Tongue (tissue), 2 donors: Measurements from ENCODE around the gene PAK6. TPM values are rescaled to one million over a fixed set of nuclear protein-coding genes. Genes with fewer than 3 reads are reported as not detected.

Experiments
- DNase-seq: peaks from one replicate; pipeline ENCODE4 v3.0.0-alpha.2; 2015
- total RNA-seq: library from RNA; depleted of rRNA; stranded (reverse); fragments of >200 nt; gene quantifications from one replicate; pipeline ENCODE4 v1.2.3, GENCODE V29; 2014

Gene PAK6
- total RNA-seq, 1 donor from 2014 or later, result 2.5 TPM

DNA sequence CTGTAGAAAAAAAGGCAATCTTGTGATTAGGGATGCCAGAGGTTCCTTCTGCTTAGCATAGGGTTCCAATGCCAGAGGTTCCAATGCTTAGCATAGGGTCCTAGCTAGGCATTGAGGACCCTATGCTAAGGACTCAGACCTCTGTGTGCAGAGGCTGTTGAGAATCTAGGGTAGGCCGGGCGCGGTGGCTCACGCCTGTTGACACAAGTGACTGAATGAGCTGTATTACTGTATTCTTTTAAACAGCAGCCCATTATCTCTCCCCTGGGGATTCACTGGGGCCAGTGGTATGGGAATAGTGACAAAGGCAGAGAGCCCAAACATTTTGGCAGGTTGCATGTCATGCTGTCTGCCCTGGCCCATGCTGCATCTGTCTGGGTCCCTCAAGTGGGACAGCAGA lies 16.2 kb downstream of the PAK6 start:
- DNase-seq, result no peak

DNA sequence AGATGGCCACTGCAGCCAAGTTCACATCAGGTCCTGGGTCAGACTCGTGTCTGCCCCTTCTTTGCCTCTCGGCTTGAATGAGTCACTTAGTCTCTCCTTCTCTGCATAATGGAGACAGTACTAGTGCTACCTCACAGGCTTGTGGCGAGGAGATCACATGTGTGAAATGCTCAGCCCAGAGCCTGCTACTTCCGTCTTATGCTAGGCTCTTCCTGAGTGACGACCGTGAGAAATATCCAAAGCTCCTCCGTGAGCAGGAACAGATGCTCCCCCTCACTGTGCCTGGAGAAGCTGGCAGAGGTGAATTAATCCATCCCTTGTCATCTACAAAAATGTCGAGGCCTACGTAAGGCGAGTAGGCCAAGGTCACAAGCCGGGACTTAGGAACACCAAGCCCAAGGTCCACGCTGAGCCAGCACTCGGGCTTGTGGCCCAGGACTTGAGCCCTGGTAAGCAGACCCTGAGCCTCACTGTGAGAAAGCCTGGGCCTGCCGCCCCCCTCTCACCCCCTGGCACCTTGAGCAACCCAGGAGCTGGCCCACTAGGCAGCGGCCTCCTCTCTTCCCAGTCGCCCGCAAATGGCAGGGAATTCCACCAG lies 17.9 kb downstream of the PAK6 start:
- no peak for DNase-seq

DNA sequence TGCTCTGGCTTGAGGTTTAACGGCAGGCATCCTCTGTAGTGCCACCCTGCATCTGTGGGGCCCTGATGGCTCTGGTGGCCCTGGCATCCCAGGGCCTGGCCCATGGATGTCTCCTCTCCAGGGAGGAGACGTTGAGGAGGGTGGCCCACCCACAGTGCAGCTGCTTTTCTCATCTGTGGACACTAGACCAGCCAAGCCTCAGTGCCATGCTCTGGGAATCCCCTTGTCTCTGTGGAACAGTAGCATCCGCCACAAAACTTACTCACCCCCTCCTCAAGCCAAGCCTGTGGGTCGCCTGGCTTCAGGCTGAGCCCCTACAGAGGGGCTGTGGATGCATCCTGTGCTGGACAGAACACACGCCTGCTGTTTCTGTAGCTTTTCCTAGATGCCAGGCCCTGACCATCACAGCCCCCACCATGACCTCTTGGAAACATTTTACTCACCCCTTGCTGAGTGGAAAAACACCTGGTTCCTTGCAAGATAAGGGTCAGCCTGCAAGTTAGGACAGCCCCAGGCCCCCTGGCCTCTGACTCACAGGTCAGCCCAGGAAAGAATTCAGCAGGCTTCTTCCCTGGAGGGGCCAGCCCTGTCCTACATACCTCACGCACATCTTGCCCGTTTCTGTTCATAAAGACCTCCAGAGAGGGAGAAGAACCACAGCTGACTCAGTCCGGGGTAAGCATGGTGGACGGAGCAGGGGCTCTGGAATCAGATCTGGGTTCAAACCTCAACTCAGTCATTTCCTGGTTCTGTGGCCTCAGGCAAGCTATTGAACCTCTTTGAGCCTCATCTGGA lies 19.0 kb downstream of the PAK6 start:
- no peak for DNase-seq

DNA sequence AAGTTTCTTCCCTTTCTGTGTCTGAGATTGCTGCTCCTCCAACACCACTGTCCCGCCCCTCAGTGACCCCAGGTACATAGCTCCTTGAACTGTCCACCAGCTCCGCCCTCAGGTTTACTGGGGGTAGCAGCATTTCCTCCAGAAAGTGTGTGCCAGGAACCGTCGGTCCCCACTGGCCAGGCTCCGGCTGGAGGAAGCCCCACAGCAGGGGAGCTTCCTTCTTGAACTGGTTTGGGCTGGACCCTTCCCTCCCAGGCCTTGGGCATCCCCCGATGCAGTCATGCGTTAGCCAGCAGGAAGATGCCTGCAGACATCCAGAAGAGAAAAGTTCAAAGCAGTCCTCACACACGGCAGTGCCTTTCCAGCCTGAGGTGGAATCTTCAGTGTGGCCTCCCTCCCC lies 19.7 kb downstream of the PAK6 start:
- no peak for DNase-seq

DNA sequence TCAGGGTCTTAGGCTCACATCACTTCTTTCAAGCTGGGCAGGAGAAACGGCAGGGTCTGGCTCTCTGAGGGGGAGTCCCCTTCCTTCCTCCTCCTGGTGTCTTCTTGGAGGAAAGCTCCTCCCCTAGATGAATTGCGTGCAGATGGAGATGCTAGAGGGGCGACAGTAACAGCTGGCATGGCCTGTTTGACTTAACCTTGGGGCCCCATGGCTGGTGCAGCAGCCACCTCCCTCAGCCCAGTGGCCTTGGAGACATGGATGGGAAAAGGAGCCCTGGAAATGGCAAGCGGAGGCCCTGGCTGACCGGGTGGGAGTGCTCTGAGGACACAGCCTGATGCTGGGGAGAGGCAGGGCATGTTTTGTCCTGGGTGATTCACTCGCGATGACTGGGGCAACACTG lies 20.2 kb downstream of the PAK6 start:
- DNase-seq, result no peak

DNA sequence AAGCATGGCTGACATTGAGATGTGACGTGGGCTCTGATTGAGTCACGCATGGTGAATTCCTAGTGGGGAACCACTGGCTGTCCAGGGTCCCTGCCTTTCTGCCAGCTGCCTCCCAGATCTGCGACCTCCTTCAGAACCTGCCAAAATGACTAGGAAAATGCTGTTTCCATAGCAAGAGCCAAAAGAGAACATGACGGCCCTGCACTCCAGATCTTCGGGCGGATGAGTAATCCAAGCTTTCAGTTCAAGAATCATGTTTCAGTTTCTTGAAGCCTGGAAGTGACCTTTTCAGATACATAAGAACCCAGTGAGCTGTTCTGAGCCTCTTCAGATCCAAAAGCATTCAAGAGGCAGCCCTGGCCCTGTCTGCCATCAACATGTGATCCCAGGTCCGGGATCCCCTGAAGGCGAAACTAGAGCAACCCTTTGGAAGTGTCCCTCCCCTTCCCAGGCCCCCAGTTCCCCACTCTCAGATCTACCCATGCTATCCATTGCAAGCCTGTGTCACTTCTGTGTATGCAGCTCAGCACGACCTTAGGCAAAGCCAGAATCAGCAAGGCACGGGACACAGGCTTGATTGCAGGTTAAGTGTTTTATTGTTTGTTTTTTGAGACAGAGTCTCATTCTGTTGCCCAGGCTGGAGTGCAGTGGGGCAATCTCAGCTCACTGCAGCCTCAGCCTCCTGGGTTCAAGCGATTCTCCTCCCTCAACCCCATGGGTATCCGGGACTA lies 24.3 kb downstream of the PAK6 start:
- peak; percentile 28 for DNase-seq

DNA sequence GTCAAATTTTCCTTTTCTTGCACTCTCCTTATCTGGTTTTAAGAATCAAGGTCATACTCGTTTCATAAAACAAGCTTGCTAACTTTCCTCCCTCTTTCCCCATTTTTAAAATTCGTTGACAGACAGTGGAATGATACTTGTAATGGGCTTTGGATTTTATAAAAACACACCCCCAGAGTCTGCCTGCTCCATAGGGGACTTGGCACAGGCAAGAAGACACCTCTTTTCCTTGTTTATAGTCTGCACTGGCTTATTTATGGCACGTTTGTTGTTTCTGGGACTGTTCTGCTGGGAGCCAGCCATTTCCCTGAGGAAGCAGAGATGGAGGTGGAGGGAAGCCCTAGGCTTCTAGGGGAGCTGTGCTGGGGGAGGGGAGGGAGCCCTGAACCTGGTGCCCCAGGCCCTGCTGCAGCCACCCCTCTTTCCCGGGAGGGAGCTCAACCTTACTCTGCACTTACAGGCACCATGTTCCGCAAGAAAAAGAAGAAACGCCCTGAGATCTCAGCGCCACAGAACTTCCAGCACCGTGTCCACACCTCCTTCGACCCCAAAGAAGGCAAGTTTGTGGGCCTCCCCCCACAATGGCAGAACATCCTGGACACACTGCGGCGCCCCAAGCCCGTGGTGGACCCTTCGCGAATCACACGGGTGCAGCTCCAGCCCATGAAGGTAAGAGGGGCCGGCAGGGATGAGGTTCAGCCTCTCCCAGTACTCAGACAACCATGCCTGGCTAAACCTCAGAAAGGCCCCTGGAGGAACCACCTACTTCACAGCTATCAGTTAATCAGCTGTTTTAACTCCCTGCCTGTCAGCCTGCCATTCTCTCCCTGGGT lies 25.7 kb downstream of the PAK6 start:
- DNase-seq, result no peak

DNA sequence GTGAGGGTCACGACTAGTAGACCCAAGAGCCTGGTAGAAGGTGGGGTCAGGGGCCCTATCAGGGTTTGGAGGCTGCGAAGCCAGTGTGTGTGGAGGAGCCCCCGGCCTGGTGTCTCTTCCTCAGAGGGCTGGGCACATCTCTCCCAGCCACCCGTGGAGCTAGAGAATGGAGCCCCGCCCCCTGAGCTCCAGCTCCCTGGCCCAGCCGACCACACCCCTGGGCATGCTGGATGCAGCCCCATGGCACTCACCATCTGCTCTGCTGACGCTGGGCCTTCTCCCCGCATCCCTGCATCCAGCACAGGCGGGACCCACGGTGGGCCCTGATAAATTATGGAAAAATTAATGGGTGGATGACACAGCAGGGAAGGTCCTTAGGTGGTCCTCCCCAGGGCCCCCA lies 26.5 kb downstream of the PAK6 start:
- no peak for DNase-seq

DNA sequence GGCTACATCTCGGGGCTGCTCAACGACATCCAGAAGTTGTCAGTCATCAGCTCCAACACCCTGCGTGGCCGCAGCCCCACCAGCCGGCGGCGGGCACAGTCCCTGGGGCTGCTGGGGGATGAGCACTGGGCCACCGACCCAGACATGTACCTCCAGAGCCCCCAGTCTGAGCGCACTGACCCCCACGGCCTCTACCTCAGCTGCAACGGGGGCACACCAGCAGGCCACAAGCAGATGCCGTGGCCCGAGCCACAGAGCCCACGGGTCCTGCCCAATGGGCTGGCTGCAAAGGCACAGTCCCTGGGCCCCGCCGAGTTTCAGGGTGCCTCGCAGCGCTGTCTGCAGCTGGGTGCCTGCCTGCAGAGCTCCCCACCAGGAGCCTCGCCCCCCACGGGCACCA lies 27.0 kb downstream of the PAK6 start:
- DNase-seq, result no peak

DNA sequence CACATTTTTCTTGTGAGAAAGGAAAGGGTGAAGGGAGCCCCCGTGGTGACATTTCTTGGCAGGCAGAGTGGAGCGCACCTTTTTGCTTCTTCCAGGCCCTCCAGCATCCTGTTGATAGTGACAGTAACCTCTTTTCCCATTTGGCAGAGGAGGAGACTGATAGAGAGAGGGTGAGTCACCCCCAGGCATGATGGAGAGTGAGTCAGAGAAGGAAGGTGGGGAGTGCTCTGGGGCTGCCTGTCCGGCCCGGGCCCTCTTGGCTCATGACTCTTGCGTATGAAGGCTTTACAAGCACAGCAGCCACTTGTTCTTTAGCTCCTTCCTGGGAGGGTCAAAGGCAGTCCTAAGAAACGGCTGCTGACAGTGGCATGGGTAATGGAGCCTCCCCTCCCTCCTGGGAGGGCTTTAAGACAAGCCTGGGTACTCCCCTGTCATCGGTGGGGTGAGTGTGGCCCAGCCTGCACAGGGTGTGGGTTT lies 28.0 kb downstream of the PAK6 start:
- DNase-seq, result no peak

DNA sequence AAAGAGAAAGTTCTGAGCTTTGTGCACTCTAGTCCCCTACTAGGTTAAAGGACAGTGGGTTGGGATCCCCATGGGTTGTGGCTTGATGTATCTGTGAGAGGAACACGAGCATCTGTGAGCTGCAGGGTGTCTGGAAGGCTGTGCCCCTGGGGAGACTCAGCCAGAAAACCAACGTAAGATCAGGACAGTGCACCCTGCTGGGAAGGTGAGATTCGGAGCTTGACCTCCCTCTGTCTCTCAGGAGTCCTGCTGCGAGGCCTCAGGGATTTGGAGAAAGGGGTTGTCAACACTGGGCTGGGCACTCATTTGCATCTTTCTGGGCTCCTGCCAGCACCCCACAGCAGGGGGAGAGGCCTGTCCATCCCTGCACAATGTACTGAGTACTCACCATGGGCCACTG lies 28.8 kb downstream of the PAK6 start:
- DNase-seq, result no peak

DNA sequence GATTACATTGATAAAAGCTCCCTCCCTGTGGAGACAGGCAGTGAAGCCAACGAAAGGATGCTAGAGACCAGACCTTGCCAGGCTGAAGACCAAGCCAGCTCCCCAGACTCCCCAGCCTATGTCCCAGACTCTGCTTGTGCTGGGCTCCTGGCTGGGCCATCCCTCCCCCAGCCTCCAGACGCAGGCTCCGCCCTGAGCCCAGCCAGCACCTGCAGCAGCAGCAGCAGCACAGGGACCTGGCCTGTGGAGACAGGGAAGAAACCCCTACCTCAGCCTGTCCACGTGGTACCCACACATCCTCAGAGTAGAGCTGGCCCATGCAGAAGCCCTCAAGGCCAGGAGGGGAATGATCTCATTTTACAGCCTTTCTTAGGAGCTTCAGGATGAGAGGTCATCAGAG lies 30.7 kb downstream of the PAK6 start:
- DNase-seq, result no peak

DNA sequence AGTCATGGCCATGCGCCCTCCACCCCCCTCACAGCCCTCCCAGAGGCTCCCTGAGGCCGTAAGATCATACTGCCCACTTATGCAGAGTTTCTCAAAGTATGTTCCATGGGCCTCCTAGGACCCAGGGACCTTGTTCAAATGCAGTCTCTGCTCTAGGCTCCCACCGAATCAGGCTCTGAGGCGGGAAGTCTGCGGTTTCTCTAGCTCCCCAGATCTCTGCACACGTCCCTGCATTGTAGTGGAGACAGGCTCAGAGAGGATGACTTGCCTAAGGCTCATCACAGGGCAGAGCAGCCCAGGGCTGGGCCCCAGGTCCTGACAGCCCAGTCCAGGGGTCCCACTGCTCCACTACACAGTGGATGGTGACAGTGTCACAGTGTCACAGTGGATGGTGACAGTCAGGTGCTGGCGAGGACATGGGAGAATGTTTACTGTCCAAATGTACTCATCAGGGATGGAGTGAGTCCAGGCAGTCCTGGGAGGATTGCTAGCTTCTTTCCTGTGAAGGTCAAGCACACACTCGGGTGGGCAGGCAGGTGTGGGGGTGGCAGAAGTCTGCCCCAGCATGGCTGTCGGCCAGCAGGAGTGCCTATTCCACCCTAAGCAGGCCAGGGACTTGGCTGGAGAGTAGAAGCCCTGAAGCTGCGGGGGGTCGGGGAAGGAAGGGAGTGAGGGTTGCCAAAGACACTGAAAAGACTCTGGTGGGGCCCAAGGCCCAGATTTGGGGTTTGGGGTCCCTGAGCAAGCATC lies 31.6 kb downstream of the PAK6 start:
- no peak for DNase-seq

DNA sequence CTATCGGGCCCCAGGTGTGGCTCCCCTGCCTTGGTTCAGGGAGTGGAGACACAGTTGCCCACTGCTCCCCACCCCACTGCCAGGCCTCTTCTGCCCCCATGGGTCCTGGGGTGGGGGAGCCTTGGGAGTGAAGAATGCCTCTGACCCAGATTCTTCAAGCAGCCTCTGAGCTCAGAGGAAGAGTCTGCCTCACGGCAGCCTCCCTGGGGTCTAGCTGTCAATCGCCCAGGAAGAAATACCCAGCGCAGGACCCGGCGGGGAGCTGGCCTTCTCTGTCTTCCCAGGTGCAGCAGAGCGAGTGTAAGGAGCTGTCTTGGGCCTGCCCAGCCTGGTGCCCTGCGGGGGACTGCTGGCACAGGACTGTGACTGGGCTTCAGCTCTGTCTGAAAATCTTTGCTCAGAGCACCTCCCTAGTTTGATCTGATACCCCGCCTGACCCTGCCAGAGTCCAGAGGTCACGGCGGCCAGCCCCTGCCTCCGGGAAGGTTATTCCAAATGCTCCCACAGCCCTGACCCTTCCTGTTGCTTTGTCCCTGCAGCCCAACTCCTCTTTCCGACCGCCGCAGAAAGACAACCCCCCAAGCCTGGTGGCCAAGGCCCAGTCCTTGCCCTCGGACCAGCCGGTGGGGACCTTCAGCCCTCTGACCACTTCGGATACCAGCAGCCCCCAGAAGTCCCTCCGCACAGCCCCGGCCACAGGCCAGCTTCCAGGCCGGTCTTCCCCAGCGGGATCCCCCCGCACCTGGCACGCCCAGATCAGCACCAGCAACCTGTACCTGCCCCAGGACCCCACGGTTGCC lies 33.0 kb downstream of the PAK6 start:
- DNase-seq, result no peak

DNA sequence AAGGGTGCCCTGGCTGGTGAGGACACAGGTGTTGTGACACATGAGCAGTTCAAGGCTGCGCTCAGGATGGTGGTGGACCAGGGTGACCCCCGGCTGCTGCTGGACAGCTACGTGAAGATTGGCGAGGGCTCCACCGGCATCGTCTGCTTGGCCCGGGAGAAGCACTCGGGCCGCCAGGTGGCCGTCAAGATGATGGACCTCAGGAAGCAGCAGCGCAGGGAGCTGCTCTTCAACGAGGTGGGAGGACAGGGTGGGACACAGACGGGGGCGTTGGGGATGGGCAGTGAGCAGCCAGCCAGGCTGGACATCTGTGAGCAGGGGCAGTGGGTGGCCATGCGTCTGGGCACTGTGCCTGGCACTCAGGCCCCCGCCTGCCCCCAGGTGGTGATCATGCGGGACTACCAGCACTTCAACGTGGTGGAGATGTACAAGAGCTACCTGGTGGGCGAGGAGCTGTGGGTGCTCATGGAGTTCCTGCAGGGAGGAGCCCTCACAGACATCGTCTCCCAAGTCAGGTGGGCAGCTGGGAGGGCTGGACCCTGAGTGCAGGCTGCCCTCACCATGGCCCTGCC lies 33.7 kb downstream of the PAK6 start:
- DNase-seq, result no peak

DNA sequence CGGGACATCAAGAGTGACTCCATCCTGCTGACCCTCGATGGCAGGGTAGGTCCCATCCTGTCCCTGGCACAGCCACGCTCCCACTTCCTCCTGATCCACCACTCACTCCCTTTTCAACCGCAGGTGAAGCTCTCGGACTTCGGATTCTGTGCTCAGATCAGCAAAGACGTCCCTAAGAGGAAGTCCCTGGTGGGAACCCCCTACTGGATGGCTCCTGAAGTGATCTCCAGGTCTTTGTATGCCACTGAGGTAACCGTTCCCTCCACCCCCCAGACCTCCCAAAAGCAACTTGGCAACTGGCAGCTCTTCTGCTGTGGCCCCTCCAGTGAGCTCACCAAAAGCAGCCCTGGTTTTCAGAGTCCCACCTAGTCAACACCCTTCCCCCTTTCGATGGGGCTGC lies 34.6 kb downstream of the PAK6 start:
- no peak for DNase-seq

DNA sequence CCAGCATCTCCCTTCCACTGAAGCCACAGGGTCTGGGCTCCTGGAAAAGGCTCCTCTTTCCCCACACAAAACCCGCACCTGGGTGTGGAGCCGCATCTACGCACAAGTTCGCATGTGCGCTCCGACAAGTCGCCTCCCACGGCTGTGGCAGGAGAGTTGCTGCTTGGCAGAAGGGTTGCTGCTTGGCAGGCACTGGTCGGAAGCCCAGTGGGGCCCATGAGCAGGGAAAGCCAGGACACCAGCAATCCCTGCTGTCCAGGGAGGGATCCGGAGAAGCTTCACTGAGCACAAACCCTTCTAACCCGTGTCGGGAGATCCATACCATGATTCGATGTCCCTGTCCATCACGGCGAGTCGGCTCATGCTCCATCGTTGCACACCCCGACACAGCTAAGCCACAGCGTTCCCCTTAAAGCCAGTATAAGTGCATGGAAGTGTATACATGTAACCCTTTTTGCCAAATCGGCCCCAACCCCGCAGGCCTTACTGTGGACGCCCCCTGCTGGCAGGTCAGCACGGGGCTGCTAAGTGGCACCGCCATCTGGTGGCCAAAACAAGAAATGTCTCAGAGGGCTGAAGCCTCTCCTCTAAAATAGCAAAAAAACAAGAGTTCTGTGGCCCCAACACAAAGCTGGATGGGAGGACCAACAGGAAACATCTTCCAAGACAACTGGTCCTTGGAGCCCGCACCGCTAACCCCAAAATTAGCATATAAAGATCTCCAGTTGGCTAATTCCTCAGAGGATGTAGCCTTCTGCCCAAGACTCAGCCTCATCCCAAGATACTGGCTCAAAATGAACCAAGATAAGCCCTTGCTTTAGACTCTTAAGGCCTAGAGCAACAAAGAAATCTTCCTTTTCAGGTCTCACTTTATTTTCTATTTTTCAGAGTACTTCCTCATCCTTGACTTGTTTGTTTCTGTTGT lies 35.7 kb downstream of the PAK6 start:
- peak; percentile 88 for DNase-seq

DNA sequence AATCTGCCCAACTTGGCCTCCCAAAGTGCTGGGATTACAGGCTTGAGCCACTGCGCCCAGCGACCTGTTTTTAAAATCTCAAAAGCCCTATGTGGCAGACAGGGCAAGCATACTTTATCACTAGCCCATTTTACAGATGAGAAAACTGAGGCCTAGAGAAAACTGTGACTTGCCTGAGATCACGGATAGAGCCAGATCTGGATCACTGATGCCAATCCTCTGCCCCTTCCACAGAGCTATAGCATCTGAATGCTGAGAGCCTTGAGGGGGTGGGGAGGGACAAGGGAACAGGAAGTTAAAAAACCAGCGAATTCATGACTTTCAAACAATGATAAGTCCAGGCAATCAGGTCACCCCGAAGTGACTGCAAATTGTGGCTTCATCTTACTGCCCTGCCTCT lies 36.7 kb downstream of the PAK6 start:
- DNase-seq, result no peak

DNA sequence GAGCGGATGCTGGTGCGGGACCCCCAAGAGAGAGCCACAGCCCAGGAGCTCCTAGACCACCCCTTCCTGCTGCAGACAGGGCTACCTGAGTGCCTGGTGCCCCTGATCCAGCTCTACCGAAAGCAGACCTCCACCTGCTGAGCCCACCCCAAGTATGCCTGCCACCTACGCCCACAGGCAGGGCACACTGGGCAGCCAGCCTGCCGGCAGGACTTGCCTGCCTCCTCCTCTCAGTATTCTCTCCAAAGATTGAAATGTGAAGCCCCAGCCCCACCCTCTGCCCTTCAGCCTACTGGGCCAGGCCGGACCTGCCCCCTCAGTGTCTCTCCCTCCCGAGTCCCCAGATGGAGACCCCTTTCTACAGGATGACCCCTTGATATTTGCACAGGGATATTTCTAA lies 37.1 kb downstream of the PAK6 start:
- no peak for DNase-seq
